ENCODE data around the gene SOX12. TPM values are rescaled to one million over a fixed set of nuclear protein-coding genes. Genes with fewer than 3 reads are reported as not detected.

The SOX12 gene
- total RNA-seq, result 8.6 and 11.7 TPM in 2 replicates

DNA sequence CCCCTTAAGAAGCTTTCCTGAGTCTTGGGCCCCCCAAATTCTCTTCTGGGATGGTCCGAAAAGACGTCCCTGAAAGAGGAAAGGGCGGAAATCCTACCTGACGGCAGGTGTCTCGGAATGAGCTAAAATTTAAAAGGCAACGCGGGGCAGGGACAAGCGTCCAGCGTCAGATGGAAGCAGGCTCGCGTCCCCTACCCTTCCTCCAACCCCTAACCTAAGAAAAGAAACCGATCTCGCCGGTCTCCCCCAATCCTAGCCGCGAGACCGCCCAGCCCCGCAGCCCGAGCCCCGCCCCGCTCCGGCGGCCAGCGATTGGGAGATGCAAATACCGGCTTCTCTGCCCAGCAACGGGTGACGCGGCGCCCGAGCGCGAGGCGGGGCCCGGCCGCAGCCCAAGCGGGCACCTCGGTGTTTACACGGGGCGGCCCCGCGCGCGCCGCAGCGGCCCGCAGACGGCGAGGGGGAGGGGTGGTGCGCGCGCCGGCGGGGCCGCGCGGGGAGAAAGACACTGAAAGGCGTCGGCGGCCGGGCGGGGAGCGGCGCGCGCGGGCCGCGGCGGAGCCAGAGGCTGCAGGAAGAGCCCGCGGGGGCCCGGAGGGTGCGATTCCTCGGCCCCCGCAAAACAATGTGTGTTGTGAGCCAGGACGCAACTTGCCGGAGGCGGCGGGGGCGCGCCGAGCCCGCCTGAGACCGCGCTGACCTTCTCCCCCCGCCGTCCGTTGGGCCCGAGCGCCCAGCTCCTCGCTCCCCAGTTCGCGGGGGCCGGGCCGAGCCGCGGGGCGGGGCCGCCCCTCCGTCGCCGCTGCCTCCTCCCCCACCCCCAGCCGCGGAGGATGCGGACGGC lies at the start of gene SOX12:
Gene SOX12 (plus strand): TSS at position 508 of the 844 bp plus-strand sequence. CDS start 373 bp downstream, outside the sequence.

GRCh38 chr20:290084-290831 lies 35.1 kb upstream of the SOX12 start, which contains the start of gene C20orf96:
Gene C20orf96, minus strand, starts transcription at chr20:290750. Its CDS starts 140 bp downstream, at chr20:290610.

DNA sequence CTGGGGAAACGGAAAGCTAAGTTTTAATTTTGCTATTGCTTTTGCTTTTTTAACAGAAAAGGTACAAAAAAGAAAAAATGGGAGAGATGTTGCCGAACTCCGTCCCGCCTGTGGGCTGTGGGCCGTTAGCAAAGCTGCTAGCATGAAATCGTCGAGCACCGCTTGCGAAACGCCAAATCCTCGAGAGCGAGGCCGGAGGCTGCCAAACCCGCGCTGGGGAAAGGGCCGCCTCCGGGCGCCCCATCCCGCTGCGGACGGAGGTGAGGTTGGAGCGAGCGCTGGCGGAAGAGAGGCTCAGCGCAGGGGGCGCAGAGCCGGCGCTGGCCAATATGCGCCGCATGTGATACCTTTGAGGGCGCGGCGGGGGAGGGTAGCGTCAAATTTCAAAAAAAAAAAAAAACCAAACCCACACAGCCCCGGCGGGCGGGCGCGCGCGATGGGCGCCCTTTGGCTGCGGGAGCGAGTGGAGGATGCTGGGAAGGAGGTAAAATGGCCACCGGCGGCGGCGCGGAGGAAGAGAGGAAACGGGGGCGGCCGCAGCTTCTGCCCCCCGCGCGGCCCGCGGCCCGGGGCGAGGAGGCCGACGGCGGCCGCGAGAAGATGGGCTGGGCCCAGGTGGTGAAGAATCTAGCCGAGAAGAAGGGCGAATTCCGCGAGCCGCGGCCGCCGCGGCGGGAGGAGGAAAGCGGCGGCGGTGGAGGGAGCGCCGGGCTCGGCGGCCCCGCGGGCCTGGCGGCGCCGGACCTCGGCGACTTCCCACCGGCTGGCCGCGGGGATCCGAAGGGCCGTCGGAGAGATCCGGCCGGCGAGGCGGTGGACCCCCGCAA lies 28.0 kb upstream of the SOX12 start, which contains the start of gene ZCCHC3:
Gene ZCCHC3 (plus strand): TSS at position 473 of the 827 bp plus-strand sequence. CDS start 17 bp downstream, at position 490.

GRCh38 chr20:346640-347316 lies 21.4 kb downstream of the SOX12 start, which contains the start of gene NRSN2:
Gene NRSN2, plus strand, starts transcription at chr20:347111. Its CDS starts 2,533 bp downstream, at chr20:349644.

Other genes starting within 250 kb of the SOX12 start
- gene DEFB125, start 237.9 kb upstream of the SOX12 start, total RNA-seq, result not detected in 2 replicates
- gene DEFB126, start 183.0 kb upstream of the SOX12 start, total RNA-seq, result not detected in 2 replicates
- not detected in 2 replicates for gene DEFB127, start 168.1 kb upstream of the SOX12 start, total RNA-seq
- not detected in 2 replicates for gene DEFB128, start 135.8 kb upstream of the SOX12 start, total RNA-seq
- gene DEFB129, start 98.3 kb upstream of the SOX12 start, total RNA-seq, result not detected in 2 replicates
- not detected in 2 replicates for gene DEFB132, start 67.8 kb upstream of the SOX12 start, total RNA-seq
- 0.53 and 1.7 TPM in 2 replicates for gene C20orf96, start 34.8 kb upstream of the SOX12 start, total RNA-seq
- gene ZCCHC3, start 28.0 kb upstream of the SOX12 start, total RNA-seq, result 10.7 and 11.9 TPM in 2 replicates
- 78.9 and 110 TPM in 2 replicates for gene NRSN2, start 21.6 kb downstream of the SOX12 start, total RNA-seq
- gene TRIB3, start 55.2 kb downstream of the SOX12 start, total RNA-seq, result 122 and 125 TPM in 2 replicates
- gene RBCK1, start 82.7 kb downstream of the SOX12 start, total RNA-seq, result 111 and 128 TPM in 2 replicates
- 27.7 and 39.9 TPM in 2 replicates for gene TBC1D20, start 137.0 kb downstream of the SOX12 start, total RNA-seq
- 90.8 and 101 TPM in 2 replicates for gene CSNK2A1, start 218.2 kb downstream of the SOX12 start, total RNA-seq